GM18858 (cell line): Measurements from ENCODE around the gene FTH1.

Experiments
- ATAC-seq: cut with Tn5 transposase; IDR thresholded peaks from one replicate; pipeline ENCODE4 v1.9.1; 2021; ENCODE audit not compliant: unreplicated experiment

The FTH1 gene

DNA sequence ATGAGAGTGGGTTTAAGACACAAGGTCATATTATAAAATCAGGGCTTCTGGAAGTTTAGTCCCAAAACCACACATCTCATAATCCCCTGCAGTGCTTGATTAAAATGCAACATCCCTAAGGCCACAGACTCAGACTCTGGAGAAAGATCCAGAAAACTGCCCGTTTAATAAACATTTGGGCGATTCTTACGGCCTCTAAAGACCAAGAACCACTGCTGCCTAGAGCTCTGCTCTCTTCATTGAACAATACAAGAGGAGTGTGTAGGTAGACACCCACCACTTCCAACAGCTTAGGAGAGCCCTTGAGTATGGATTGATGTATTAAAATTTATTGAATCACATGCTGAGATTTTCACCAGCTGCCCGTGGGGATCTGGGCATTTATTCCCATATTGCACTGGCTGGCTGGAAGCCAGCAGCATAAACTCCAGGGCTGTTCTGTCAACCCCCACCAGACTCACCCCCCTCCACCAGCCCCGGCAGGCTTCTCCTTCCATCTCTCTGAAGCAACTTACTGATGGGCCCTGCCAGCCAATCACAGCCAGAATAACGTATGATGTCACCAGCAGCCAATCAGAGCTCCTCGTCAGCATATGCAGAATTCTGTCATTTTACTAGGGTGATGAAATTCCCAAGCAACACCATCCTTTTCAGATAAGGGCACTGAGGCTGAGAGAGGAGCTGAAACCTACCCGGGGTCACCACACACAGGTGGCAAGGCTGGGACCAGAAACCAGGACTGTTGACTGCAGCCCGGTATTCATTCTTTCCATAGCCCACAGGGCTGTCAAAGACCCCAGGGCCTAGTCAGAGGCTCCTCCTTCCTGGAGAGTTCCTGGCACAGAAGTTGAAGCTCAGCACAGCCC lies 18.0 kb downstream of the FTH1 start:
- no peak for ATAC-seq

DNA sequence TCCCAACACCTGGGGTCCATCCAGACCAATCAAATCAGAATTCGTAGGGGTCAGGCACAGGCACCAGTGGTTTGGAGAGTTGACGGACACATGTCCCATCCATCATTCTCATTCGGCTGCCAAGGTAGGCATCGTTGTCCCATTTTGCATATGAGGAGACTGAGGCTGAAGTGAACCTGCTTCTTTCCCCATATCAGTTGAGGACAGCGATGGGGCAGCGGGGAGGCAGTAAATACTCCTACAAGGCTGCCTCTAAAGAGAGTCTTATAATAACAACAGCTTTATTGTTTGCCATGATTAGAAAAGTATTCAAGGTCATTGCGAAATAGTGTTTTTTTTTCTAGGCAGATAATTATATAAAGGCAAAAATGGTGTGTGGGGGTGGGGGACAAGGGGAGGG lies 18.9 kb downstream of the FTH1 start:
- ATAC-seq: no peak

DNA sequence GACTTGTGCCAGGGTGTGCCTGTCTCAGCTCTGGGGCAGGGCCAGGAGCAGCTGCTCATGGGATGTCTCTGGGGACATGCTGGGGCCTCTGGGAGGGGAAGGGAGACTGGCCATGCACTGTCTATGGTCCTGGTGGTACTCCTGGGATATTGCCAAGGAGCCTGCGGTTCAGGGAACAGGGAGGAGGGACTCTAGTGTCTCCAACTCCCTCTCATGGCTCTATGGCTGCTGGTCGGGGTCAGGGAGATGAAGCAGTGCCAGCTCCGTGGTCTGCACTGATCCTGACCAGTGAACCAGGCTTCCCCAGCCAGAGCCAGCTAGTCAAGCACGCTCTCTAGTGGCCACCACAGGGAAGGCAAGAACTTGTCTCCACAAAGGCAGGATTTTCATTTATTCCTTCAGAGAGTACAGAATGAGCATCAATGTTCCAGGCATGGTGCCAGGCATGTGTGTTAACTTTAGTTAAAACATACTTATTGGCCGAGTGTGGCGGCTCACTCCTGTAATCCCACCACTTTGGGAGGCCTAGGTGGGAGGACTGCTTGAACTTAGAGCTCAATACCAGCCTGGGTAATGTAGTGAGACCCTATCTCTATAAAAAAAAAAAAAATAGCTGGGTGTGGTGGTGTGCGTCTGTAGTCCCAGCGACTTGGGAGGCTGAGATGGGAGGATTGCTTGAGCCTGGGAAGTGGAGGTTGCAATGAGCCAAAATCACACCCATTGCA lies 19.8 kb downstream of the FTH1 start:
- ATAC-seq: no peak

DNA sequence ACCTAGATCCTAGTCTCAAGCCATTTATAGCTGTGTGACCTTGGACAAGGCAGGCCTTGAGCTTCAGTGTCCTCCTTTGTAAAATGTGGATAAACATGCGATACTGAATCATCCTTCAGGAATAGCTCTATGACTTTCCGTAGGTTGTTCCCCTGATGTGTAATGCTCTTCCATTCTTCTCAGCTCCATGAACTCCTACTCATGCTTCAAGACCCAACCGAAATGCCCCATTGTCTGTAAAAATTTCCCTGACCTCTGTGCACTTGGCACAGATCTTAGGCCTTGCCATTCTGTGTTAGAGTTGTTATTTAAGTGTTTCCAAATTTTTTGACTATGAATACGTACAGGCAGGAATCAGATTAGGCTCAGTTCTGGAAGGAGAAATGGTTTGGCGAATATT lies 20.5 kb downstream of the FTH1 start:
- no peak for ATAC-seq

DNA sequence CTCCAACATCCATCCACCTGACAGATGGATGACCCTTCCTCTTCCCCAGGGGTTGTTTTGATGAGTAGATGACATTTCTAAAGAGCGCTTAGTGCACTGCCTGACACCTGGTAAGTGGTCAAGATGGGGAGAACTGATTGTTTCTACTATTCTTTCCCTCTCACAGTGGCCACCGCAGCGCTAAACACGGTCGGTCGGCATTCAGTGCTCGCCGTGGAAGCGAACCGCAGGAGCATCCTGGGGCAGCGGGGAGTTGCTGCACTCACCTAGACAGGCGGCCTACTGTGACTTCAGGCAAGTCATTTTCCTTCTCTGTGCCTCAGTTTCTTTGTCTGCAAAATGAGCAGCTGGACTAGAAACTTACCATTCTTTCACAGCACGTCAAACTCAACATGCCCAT lies 22.2 kb downstream of the FTH1 start:
- ATAC-seq: no peak

DNA sequence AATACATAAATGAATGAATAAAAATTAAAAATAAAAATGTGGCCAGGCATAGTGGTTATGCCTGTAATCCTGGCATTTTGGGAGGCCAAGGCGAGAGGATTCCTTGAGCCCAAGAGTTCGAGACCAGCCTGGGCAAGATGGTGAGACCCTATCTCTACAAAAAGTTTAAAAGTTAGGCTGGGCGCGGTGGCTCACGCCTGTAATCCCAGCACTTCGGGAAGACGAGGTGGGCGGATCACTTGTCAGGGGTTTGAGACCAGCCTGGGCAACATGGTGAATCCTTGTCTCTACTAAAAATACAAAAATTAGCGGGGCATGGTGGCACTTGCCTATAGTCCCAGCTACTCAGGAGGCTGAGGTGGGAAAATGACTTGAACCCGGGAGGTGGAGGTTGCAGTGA lies 27.0 kb downstream of the FTH1 start:
- no peak for ATAC-seq

DNA sequence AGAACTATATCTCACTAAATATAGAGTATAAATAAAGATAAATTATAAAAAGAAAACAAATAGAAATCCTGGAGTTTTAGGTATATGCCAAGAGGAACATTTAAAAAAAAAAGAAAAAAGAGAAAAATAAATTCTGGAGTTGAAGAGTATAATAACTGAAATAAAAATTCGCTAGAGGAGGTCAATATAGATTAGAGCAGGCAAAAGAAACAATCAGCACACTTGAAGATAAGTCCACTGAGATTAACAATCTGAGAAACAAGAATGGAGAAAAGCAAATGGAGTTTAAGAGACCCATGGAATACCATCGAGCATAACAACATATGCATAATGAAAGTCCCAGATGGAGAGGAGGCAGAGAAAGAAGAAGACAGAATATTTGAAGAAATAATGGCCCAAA lies 31.6 kb downstream of the FTH1 start:
- no peak for ATAC-seq

DNA sequence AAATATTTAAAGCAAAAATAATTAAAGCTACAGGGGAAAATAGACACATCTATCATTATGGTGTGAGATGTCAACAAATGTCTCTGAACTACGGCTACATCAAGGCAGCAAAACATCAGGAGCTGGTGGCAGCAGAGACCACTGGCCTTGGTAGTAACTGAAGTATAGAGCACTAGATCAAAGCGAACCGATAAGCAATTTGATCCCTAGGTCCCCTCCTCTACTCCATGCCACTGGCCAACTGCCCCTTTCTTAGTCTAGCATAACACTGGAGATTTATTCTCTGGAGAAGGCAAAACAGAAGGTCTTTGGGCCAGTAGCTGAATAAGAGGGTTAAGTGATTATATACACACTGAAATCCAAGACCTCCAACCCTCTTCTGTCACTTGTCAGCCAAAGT lies 36.5 kb downstream of the FTH1 start:
- no peak for ATAC-seq

DNA sequence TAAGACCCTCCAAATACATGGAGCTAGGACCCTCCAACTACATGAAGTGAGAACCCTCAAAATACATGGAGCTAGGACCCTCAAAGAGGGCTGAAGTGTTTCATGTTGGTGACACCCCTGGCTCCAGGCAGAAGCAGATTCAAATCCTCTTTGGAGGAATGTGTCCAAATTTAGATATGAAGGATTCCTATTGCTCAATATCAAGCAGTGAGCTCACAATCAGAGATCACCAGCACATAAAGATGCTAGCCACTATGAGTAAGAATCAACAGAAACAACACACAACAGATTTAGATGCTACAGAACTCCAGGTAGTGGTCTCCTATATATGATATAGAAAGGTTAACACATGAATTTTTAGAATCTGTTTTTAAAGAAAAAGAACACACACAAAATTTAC lies 38.8 kb downstream of the FTH1 start:
- no peak for ATAC-seq

DNA sequence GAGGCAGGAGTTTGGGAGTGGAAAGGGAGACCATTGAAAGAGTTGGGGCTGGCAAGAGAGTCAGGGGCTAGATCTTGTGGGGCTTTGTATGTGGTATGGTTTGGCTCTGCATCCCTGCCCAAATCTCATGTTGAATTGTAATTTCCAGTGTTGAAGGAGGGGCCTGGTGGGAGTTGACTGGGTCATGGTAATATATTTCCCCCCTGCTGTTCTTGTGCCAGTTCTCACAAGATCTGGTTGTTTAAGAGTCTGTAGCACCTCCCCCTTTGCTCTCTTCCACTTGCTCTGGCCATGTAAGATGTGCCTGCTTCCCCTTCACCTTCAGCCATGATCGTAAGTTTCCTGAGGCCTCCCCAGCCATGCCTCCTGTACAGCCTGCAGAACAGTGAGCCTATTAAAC lies 39.9 kb downstream of the FTH1 start:
- ATAC-seq: no peak

DNA sequence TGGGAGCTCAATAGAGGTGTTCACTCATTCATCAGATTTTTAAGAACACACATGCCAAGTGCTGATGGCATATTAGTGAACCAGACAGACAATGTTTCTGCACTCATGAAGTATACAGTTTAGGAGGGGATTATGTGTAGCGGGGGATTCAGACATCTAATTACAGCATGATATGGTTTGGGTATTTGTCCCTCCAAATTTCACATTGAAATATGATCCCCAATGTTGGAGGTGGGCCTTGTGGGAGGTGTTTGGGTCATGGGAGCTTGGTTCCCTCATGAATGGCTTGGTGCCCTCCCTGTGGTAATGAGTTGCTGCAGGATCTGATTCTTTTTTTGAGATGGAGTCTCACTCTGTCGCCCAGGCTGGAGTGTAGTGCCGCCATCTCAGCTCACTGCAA lies 41.2 kb downstream of the FTH1 start:
- no peak for ATAC-seq

DNA sequence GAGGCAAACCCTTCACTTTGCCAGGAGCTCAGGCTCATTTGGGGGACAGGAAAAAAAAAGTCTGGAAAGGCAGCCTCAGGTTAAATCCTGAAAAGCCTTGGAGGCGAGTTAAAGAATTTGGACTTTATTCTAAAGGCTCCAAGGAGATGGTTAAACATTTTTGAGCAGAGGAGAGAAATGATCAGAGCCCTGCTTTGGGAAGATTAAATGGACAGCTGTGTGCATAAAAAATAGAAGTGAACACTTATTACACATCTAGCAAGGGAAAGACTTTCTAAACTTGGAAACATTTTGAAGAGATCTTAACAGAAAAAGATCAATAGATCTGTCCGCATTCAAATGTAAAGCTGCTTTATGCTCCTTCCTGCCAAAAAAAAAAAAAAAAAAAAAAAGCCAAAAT lies 41.7 kb downstream of the FTH1 start:
- ATAC-seq: no peak

DNA sequence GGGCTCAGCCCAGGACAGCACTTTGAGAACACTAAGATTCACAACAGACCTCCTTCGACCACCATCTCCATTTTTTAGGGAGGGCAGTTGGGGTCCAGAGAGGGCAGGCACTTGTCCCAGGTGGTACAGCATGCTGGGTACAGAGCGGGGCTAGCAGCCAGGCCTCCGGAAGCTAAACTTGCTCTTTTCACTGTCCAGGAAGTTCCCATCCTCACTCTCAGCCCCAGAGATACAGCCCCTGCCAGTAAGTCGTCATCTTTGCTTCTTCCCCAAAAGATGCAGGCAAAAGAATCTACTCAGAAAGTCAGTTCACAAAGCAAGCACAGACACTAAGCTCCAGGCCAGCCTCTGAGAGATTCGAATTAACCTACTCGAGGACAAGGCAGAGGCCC lies 43.4 kb downstream of the FTH1 start:
- ATAC-seq: no peak

DNA sequence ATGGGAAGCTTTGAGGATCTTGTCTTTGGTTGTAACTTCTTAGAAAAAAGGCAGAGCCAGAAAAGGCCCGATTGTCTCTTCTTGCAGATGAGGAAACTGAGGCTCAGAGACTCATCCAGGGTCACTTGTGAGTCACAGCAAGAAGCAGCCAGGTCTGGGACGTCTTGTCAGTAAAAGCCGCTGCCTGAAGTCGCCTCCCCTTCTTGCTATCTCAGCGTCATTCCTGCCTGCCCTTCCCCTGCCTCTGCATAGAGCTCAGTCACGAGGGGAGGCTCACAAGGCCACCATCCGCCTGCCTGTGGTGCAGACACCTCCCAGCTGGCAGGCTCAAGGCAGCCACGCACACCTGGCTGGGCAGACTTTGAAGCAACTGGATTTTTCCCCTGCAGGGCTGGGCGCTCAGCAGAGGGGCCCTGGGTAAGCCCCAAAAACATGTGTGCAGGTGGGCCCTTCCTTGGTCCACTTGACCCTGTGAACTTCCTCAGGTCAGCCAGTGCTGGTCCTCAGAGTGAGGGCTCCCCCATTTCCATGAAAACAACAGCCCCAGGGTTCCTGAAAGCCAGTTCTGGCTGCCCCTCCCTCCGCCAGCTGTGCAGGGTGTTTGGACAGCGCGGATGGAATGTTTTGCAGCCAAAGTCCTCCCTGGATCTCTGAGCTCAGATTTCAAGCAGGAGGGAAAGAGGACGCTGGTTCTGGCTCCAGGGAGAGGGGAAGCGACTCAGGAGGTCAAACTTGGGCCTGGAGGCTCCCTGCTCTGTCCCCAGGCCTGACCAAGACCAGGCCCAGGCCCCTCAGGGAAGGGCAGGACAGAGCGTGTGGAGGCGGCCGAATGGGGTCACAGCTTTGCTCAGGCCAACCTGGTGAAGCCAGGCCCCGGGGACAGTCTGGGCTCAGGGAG lies 44.0 kb downstream of the FTH1 start:
- ATAC-seq: no peak

DNA sequence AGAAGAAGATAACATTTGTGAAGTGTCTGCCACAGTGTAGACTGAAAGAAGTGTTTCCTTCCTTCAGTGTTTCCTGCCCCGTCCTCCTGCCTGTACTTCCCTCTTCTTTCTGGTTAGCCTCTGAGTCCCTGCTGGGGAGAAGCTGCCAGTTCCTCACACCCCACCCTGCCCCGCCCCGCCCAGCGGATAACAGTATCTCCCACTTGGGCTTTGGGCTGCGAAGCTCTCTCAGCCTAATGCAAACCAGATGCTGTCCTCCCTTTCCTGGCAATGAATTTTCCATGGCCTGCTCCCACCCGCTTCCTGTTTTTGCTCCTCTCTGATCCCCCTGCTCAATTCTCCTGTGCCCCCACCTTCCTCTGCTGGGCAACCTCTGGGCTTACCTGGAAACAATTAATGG lies 44.9 kb downstream of the FTH1 start:
- ATAC-seq: no peak

DNA sequence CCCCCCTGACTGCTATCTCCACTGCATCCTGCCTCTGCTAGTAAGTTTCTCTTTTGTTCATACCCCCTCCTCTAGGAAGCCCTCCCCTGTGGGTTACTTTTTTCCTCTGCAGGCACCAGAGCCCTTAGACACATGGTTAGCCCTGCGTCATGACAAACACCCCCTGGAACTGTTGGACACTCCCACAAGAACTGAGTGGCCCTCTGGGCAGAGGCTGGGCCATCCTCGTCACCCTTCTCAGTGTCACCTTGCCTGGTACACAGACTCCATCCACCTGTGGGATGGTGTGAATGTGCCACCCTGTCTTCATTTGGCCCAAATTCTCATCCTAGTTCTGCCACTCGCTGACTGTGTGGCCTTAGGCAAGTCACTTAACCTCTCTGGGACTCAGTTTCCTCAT lies 46.0 kb downstream of the FTH1 start:
- no peak for ATAC-seq

DNA sequence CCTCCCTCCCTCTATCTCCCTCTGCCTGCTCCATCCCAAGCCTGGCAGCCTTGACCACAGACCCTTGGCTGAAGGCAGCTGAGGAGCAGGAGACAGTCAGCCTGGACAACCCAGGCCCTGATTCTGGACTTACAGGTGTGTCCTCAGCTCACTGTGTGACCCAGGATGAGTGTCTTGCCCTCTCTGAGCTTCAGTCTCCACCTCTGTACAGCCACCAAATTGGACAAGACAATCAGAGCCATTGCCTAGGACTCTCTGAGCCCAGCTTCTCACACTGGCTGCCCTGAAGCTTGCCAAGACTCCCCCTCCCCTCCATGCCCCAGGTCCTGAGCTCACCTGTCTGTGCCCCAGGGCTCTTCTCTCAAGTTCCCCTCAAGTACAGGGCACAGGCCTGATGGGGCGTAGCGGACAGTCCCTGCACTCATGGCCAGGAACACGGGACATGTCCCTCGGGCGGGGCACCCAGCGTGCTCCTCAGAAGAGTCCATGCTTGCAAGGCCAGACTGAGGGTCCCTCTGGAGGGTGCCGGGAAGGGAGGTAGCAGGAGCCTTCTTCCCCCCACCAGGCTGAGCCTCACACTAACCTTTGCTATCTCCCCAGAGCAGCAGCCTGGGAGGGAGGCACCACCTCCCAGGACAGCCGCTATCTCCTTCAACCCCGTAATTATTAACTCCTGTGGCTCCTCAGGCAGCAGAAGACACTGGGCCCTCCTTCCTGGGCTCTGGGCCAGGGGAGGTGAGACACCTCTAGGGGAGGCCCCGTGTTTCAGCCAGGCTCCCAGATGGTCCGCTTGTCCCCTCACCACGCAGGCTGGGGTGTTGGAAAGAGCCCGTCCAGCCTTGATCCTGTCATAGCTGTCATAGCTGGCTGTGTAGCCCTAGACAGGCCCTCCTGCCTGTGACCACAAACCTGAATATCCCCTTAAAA lies 47.5 kb downstream of the FTH1 start:
- ATAC-seq: no peak

DNA sequence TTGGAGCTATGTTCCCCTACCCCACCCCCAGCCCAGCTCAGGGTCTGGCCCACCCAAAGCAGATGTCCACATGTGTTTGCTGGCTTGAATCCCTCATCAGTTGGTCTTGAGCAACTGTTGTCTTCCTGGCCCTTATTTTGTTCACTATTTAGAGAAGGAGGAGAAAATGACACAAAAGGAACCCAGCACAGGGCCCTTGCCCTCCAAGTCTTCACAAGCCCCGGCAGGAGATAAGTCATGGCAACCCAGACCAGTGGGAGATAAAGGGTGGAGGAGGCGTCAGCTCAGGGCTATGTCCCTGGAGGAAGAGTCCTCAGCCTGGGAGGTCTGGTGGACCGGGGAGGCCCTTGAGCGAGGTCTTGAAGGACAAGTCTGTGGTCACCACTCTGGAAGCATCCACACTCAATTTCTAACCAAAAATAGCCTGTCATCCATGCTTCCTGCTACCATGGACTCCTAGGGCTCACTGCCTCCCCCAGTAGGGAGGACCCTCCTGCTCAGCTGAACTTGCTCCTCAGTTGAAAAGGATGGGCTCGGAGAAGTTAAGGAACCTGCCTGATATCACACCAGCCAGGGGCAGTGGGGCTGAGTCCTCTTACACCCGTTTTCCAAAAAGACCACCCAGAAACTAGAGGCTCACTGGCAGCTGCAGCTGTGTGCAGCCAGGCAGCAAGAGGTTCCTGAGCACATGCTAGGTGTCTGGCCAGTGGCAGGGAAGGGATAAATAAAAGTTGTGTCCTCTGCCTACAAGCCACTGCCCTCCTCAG lies 48.3 kb downstream of the FTH1 start:
- ATAC-seq: no peak

DNA sequence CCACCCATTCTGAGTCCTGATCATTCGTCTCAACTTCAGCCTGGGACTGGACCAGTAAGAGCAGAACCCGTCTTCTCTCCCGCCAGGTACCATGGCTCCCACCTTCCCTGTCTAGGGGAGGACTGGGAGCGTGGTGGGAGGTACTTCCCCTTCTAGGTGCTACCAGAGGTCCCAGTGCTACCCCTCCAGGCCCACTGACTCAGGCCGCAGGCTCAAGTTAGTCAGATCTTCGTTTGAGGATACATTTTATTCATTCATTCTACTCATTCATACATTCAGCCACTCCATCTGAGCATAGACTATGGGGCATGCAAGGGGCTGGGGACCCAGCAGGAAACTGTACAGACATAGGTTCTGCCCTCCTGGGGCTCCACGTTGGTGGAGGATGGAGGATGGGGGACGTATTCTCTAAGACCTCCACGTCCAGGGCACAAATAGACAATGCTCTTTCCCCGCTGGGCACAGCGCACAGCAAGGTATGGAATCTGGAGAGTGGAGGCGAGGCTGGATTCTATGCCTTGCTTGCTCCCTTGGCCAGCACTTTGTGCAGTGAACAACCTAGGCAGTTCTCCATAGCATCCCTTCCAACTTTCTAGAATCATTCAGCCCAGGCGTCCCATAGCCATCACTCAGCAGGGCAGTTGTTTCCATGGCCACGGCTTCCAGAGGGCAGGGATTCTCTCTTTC lies 49.0 kb downstream of the FTH1 start:
- ATAC-seq: no peak
